Measurements from ENCODE around the gene SREBF1.

SREBF1 gene

DNA sequence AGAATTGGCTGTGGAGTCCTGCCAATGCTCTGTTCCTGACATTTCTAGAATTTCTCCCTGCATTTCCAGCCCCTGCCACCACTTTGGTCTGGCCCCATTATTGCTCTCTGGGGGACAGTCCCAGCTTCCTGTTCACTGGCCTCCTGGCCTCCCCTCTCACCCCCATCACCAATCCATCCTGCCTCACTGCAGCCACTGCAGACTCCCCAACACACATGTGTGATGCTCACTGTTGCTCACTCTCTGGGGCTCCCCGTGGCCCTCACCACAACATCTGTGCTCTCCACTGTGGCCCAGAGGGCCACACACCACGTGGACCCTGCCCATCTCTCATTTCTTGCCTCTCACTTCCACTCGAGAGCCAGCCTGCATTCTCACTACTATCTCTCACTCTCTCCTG, 64.6 kb downstream of the SREBF1 start:
- no peak for DNase-seq

DNA sequence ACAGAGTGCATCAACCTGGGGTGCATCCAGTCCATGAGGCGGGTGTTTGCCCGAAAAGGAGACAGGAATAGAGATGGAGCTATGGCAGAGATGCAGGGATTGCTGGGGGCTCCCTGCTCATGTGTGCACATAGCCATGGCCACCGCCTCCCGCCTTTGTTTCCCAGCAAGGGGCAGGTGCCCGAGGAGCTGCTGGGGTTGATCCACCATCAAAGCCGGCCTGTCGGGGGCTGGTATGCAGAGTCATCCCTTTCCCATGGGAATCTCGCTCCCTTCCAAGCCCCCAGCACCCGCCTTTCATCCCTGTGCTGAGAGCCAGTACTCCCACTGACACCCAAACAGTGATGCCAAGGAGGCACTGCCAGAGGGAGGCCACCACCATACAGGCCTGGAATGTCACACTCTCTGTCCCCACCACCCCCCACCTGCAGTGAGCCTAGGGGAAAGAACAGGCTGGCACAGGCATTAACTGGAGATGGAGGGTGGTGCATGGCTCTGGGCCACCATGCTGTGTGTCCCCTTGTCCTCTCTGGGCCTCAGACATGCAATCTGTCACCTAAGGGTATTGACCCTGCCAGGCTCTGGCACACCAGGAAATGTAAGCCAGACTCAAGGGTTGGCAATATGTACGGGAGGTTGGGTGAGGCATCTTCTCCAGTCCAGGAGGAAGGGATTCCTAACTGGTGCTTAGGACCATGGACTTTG, 65.1 kb downstream of the SREBF1 start:
- no peak for DNase-seq

DNA sequence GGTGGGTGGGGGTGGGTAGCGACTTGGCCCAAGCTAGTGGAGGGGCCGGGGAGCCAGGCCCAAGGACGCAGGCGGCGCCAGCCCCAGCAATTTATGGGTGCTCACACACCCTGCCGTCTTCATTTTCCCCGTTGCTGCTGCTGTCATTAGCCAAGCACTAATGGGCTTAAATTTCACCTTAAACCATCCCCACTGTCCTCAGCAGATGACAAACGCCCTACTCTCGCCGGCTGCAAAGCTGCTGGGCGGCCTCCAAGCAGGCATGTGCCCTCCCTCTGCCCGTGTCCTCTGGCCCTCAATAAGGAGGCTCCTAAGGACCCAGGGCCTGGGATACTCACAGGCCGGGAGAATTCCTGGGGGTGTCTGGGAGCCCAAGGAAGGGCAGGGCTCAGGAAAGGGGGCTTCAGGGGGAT, 66.1 kb downstream of the SREBF1 start:
- no peak for DNase-seq

DNA sequence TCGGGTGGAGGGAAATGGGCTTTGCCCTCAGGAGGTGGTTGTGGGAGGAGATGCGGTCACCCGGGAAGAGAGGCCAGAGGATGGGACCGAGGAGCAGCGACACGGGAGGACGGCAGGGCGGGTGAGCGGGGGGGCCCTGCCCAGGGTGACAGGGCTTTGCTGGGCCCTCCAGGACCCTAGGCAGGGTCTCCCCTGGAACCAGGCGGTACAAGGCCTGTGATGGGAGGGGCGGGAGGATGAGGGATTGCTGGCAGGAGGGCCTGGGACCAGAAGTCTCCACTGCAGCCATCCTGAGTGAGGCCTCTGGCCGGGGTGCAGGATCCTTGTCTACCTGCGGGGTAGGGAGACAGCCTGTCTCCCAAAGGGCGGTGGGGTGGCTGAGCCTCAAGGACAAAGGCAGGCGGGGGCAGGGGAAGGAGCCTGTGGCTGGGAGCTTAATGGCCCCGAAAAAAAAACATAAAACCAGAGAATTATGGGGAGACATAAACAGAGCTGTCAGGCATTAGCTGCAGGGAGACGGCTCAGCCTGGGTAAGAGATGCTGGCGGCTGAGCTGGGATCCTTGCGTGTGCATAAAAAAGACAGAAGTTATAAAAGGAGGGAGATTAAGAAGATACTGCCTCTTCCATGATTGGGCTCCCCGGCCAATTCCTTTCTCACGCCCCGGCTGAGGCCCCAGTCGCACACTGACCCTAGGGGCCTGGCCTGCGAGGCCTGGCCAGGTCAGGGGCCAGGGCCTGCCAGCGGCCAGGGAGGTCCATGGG, 66.7 kb downstream of the SREBF1 start:
- DNase-seq: no peak

GRCh38 chr17:17768424-17769088, 68.2 kb downstream of the SREBF1 start:
- DNase-seq: no peak

GRCh38 chr17:17767887-17768418, 68.8 kb downstream of the SREBF1 start:
- DNase-seq: no peak

DNA sequence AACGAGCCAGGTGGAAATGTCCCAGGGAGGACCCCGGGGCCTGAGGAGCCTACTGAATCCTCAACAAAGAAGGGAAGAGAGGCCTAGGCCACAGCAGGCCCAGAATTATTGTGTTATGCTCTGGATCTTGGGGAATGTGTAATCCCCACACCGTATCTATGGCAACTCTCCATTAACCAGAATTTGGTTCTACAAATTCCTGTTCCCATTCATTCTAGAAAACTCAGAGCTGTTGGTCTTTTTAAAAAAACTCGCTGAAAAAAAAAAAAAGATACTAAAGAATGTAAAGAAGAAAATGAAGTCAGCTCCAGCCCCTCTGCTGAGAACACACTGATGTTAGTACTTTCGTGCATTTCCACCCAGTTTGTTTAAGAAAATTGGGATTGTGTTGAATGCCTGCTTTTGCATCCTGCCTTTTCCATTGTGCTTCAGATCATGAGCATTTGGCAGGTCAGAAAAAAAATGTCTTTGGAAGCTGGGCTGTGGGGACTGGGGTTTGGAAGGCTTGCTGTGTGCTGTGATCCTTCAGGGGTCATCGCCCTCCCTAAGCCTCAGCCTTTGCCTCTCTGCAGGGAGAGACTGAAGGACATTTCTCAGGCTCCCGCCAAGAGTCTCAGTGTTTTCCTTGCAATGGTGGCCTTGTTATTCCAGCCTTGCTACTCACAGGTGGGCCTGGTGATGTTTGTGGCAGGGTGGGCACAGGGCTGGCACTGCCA, 69.5 kb downstream of the SREBF1 start:
- no peak for DNase-seq

- DNase-seq: no peak
Observed at GRCh38 chr17:17766744-17767120, 70.1 kb downstream of the SREBF1 start.

- no peak for DNase-seq
Observed at GRCh38 chr17:17766077-17766743, 70.6 kb downstream of the SREBF1 start.

DNA sequence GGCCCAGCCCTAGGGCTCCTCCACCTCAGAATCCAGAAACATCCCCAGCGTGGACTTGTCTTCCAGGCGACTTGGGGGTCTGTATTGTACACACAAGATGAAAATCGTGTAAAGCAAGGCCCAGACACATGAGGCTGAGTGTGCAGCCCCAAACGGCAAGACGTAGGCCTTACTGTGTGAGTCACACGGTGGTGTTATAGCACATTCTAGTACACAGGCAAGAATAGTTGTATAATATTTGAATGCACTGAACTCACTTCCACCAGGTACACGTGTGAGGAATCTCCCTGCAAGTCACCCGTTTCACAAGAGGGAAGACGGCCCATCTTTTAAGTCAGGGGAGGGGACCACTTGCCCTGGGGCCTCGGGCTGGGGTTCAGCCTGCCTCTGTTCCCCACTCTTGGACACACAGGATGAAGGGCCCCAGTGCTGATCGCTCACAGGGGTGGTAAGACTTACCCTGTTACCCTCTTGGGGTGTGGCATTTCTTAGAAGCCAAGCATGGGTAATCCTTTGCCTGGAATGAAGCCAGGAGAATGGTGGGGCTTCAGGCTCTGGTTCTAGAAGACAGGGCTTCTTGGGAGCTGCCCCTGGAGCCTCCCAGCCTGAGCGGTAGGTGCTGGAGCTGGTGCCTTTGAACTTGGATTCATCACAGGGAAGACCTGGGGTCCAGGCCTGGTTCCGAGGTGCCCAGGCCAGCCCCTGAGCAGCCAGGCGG, 71.3 kb downstream of the SREBF1 start:
- DNase-seq: no peak

DNA sequence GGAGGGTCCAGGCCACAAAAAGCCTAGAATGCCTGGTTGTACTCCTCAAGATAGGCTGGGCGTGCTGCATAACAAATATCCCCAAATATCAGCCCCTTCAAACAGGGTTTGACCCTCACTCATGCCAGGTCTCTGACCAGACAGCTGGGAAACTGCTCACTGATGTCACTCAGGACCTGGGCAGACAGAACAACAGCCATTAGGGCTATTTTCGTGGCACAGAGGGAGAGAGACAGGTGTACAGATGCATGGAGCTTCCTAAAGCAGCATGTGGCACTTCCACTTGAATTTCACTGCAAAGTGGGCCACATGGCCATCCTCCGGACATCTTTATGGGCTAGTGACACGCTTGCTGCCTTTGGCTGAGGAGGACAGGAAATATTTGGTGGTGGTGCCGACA, 73.1 kb downstream of the SREBF1 start:
- DNase-seq: no peak

DNA sequence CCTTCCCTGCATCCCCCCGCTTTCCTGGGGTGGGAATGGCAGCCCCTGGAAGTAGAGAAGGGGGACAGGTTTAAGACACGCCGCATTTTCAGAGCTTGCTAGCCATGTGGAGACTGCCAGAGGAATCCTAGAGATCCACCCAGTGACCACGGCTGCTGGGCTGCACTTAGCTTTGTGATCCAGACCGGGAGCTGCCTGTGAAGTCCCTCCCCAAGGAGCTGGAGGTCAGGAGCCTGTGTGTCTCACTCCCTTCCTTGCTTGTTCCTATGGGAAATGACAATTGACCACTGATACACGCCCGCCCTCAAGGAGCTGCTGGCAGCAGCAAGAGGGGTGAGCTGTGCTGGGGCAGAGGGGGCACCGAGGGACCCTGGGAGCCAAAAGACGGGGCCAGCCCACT, 73.7 kb downstream of the SREBF1 start:
- DNase-seq: no peak

DNA sequence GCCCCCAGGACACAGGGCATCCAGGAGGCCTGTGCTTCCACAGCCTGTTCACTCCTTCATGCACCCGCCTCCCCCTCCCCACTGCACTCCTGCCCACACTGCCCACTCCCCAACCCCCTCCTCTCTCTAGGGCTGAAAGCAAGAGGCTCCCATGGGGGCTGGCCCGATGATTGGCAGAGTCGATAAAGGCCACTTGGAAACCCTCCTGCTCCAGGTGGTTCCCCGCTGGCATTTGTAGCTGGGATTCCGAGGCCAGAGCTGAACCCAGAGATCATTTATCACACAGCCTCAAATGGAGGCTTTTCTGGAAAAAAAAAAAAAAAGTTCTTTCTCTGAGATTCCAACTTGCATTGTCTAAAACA, 74.1 kb downstream of the SREBF1 start:
- no peak for DNase-seq

Data from NCI-H1436 (cell line).